HG02970 (cell line): Measurements from ENCODE around the gene PTH1R.

Source experiments
- ATAC-seq: cut with Tn5 transposase; IDR thresholded peaks from one replicate; pipeline ENCODE4 v1.9.1; 2021; ENCODE audit warnings: mild to moderate bottlenecking, moderate library complexity, moderate number of reproducible peaks; ENCODE audit not compliant: unreplicated experiment, low FRiP score

The PTH1R gene

DNA sequence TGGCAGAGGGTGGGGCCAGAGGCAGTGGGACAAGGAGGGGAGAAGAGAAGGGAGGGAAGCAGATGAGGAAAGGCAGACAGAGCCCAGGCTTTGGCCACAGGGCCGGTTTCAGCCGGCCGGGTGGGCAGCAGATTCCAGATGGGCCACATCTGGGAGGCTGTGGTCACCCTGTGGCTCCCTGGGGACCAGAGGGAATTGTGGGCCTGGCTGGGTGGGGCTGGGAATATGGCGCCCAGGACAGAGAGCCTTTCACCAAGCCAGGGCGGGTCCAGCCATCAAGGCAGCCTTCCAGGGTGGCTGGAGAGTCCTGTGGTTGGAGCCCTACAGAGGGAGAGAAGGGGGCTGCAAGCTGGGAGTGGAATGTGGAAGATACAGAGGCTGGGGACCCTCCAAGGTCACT lies 18.9 kb downstream of the PTH1R start:
- ATAC-seq: no peak

DNA sequence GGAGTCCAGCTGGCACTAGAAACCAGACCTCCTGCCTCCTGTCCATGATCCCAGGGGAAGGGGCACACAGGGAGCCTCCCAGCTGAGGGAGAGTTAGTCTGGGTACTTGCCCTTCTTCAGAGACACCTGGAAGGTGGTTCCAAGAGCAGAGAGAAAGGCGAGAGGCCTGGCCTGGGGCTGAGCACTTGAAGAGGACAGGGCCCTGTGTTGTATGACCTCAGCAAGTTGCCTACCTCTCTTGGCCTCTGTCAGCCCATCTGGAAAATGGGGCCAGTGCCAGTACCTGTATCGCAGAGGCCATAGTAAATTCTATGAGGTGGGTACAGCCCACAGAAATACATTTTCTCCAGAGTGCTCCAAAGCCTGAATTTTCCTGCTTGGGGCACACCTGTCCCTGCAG lies 19.5 kb downstream of the PTH1R start:
- ATAC-seq: no peak

DNA sequence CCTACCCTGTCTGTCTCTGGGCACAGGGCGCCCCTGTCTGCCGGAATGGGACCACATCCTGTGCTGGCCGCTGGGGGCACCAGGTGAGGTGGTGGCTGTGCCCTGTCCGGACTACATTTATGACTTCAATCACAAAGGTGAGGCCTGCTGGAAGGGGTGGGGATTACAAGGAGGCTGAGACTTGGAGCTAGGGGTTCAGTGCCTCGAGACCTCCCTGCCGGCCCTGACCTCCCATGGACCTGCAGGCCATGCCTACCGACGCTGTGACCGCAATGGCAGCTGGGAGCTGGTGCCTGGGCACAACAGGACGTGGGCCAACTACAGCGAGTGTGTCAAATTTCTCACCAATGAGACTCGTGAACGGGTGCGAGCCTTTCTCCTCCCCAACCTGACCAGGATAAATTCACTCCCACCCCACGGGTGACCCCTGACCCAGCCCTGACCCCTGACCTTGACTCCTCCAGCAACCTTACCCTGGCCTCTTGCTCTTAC lies 20.4 kb downstream of the PTH1R start:
- no peak for ATAC-seq

- no peak for ATAC-seq
Measured at GRCh38 chr3:46898321-46899150, 21.0 kb downstream of the PTH1R start.

DNA sequence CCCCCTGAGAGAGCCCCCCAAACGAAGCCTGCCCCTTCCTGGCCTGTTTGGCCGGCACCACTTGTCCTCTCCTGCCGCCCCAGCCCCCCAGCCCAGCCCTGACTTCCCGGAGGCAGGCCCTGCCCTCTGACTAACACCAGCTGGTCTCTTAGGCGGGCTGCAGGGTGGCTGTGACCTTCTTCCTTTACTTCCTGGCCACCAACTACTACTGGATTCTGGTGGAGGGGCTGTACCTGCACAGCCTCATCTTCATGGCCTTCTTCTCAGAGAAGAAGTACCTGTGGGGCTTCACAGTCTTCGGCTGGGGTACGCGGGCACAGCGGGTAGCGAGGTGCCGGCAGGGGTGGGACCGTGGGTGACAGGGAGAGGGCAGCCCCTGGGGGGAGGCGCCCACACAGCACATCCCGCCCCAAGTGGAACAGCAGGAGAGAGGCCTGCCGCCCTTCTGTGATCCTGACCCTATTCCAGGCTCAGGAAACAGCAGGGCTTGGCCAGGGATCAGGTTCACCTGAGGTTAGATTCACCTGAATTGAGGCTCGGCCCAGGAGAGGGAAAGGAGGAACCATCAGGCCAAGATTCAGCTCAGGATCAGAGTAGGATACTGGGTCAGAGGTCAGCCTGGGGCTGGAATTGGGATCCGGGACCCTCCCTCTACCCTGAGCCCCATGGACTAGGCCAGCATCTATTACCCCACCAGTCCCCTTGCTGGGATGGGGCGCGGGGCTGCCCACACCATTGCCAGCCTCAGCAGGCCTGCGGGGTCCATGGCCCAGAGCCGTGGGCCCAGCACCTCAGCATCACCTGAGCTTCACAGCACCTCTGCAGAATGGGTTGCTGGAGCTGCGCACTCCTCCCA lies 21.9 kb downstream of the PTH1R start:
- no peak for ATAC-seq

DNA sequence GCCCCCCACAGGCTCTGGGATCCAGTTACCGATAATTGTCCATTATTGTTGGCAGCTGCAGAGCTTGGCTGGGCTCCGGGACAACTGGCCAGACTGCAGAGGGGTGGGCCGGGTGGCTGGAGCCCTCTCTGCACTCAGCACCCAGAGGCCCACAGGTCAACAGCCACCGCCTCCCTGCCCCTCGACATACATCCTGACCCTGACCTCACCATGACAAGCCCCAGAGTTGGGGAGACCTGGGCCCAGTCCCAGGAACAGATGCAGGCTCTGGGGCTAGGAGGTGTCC lies 22.4 kb downstream of the PTH1R start:
- no peak for ATAC-seq

- no peak for ATAC-seq
Measured at GRCh38 chr3:46900356-46900755, 22.8 kb downstream of the PTH1R start.

GRCh38 chr3:46901061-46901460 lies 23.5 kb downstream of the PTH1R start:
- no peak for ATAC-seq

DNA sequence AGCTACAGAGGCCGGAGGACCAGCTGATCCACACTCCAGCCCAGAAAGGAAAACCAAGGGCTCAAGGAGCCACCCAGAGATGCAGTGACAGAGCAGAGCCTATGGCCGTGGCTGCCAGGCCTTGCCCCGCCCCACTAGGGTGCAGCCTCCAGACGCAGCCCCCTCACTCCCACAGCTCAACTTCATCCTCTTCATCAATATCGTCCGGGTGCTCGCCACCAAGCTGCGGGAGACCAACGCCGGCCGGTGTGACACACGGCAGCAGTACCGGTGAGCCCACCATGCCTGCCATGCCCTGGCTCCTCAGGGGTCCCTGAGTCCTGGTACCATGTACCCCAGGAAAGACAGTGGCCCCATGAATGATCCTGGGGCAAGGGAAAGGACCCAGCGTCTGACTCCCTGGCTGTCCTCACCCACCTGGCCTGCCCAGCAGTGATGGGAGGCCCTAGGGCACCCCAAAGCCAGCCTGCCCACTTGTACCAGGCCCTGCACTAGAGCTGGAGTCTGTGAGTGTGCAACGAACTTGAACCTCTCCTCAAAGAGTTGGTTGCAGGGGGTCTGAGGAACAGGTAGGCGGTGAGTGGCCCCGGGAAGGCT lies 24.2 kb downstream of the PTH1R start:
- ATAC-seq: no peak

DNA sequence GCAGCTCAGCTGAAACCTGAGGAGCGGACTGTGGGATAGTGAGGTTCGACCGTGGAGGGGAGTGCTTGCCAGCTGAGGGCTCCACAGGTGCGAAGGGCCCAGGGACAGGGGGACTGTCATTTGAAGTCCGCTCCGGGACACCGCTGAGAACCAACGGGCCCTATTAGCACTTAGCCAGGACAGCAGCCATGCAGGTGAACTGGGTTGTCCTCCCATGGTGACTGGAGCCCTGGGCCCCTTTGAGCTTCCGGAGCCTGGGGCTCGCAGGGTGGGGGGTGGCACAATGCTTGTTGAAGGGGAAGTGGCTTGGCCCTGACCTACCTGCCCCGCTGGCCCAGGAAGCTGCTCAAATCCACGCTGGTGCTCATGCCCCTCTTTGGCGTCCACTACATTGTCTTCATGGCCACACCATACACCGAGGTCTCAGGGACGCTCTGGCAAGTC lies 24.7 kb downstream of the PTH1R start:
- ATAC-seq: no peak

- no peak for ATAC-seq
Measured at GRCh38 chr3:46903341-46904302, 26.1 kb downstream of the PTH1R start.

GRCh38 chr3:46904303-46905212 lies 27.0 kb downstream of the PTH1R start:
- no peak for ATAC-seq

DNA sequence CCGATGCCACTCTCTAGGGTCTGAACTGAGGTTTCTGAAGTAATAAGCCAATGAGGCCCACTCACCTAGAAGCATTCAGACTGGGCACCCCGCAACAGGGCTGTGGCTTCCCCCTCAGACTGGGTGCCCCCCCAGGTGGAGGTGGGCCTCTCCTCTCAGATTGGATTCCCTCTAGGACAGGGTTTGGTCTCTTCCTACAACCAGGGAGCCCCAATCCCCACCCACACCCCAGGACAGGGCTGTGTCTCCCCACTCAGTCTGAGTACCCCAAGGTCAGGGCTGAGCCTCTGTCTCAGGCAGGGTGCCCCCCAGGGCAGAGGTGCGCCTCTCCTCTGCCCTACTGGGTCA lies 27.7 kb downstream of the PTH1R start:
- no peak for ATAC-seq

GRCh38 chr3:46905661-46906451 lies 28.3 kb downstream of the PTH1R start:
- no peak for ATAC-seq

GRCh38 chr3:46906471-46907058 lies 29.0 kb downstream of the PTH1R start:
- ATAC-seq: no peak

DNA sequence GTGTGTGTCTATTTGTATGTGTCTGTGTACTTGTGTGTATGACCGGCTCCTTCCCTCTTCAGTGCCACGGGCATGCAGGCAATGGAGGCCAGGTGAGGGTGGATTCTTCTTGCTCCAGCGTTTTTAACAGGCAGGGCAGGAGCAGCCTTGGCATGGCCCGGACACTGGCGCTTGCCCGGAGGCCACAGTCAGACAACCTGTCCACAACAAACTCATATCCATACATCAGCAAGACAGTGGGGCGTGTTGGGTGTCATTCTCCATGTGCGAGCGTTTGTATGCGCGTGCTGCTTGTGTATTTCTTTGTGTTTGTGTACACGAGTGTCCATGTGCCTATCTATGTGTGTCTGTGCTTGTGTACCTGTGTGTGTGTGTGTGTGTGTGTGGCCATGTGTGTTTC lies 29.8 kb downstream of the PTH1R start:
- no peak for ATAC-seq

- ATAC-seq: no peak
Measured at GRCh38 chr3:46907960-46908293, 30.4 kb downstream of the PTH1R start.

GRCh38 chr3:46908294-46908985 lies 30.9 kb downstream of the PTH1R start:
- ATAC-seq: no peak
